ENCODE measurements around the gene MSI2. TPM values are rescaled to one million over a fixed set of nuclear protein-coding genes. Genes with fewer than 3 reads are reported as not detected.

The MSI2 gene
- total and polyA plus RNA-seq, 7 donors = 12.6 to 25.8 (median 21.3) TPM

DNA sequence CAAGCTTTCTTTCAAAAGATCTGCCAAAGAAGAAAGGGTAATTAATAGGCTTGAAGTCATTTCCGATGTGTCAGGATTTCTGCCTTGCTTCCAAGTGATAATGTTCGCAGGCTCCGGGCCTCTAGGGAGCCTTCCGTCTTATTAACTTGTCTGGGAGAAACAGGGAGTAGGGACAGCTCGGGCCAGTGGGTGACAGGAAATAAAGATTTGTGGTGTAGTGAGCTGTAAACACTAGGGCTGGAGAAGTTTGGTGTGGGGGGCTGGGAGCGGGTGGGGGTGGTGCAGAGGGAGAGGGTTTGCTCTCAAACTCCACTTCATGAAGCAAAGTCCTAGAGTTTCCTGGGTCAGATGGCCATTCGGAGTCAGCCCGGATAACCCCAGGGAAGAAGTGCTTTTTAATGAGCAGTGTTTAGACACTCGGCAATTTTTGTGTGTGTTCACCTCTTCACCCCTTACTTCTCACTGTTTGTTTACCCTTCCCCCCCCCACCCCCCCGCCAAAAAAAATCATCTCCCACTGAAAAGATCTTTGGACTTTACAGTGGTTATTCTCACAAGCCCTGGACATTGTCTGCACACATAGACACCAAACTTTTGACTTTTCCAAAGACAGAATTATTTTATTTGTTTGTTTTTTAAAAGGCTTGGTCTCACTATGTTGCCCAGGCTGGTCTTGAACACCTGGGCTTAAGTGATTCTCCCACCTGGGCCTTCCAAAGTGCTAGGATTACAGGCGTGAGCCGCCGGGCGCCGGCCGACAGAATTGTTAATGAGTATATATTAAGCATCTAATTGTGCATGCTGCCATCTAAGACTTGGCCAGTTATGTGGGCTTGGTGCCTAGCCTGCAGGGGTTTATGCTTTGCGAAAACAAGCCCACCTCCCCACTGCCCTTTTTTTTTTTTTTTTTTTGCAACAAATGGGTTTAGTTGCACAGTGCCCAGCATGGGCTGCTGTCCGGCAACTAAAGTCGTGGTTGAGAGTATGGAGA is 292.4 kb downstream of the MSI2 start:
- H3K4me3 ChIP-seq = no peak overlapping the region
- no peak overlapping the region for H3K27ac ChIP-seq
- intact Hi-C loops (cut with DNase I) = loop anchor here (10.0 kb wide), 1 partner anchor 294 kb away; the partner anchor contains the start of gene MSI2
- H3K4me1 ChIP-seq = peaks cover 0 to 24% (median 16%) of the 10 kb centered on the region in 4 donors
- WGBS, 2 donors = 81 to 83% methylated on average over 19 of the region's 19 CpGs
- DNase-seq = no peak
- no peak for TF ChIP-seq POLR2A (IDR thresholded peaks at IDR 0.05)
- H3K27me3 ChIP-seq = no peaks in the 10 kb centered on the region
- H3K36me3 ChIP-seq = no peaks in the 10 kb centered on the region
- H3K9me3 ChIP-seq = no peaks in the 10 kb centered on the region

DNA sequence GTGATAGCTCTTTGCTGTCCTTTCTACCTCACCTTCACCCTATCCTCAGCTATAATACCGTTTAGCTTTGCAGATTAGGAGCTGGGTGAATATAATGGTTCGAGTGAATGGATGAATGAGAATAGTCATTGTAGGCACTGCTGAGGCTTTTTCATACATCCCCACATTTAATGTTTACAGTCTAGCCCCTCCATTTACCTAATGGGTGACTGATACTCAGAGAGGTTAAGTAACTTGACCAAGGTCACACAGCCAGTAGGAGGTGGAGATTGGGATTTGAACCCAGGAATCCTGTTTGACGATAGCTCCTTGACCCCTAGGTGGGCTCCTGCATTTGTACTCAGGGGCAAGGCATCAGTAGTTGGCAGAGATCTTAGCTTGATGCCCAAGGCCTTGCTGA is 293.1 kb downstream of the MSI2 start:
- Histone ChIP-seq H3K4me3 (no peak overlapping the region), H3K4me1 (peaks cover 0 to 31% (median 23%) of the 10 kb centered on the region in 4 donors), H3K27ac (no peak overlapping the region), H3K9me3 (no peaks in the 10 kb centered on the region), H3K36me3 (no peaks in the 10 kb centered on the region), H3K27me3 (no peaks in the 10 kb centered on the region)
- WGBS, 2 donors = 93% methylated on average over 3 of the region's 3 CpGs
- TF ChIP-seq EP300 (IDR thresholded peaks at IDR 0.05) (no peak), POLR2A (IDR thresholded peaks at IDR 0.05) (no peak), POLR2AphosphoS5 (IDR thresholded peaks at IDR 0.05) (no peak)
- TF ChIP-seq, protein P1, sequence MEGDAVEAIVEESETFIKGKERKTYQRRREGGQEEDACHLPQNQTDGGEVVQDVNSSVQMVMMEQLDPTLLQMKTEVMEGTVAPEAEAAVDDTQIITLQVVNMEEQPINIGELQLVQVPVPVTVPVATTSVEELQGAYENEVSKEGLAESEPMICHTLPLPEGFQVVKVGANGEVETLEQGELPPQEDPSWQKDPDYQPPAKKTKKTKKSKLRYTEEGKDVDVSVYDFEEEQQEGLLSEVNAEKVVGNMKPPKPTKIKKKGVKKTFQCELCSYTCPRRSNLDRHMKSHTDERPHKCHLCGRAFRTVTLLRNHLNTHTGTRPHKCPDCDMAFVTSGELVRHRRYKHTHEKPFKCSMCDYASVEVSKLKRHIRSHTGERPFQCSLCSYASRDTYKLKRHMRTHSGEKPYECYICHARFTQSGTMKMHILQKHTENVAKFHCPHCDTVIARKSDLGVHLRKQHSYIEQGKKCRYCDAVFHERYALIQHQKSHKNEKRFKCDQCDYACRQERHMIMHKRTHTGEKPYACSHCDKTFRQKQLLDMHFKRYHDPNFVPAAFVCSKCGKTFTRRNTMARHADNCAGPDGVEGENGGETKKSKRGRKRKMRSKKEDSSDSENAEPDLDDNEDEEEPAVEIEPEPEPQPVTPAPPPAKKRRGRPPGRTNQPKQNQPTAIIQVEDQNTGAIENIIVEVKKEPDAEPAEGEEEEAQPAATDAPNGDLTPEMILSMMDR (IDR thresholded peaks at IDR 0.05) = no peak
- no peak for DNase-seq
- intact Hi-C loops (cut with DNase I) = loop anchor here (10.0 kb wide), 1 partner anchor 295 kb away; the partner anchor contains the start of gene MSI2

DNA sequence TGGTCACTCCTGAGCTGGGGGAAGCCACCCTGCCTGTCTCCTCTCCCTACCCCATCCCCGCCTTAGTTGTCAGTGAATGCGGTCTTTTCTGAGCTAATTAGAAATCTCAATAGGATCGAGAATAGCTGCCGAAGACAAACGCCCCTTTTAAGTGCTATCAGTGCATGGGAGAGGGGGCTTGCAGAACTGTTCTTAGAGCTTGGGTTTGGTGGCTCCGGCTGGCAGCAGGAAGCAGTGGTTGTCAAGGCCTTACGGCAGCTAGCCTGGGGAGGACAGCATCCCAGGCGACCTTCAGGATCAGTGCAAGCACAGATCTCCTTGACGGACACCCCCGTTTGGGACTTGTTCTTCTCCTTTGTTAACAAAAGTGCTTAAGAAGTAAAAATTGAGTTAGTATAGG is 293.7 kb downstream of the MSI2 start:
- TF ChIP-seq, protein P1 (IDR thresholded peaks at IDR 0.05) = no peak
- TF ChIP-seq POLR2A (IDR thresholded peaks at IDR 0.05) (no peak), POLR2AphosphoS5 (IDR thresholded peaks at IDR 0.05) (no peak), EP300 (IDR thresholded peaks at IDR 0.05) (no peak)
- no peak overlapping the region for H3K27ac ChIP-seq
- no peaks in the 10 kb centered on the region for H3K36me3 ChIP-seq

DNA sequence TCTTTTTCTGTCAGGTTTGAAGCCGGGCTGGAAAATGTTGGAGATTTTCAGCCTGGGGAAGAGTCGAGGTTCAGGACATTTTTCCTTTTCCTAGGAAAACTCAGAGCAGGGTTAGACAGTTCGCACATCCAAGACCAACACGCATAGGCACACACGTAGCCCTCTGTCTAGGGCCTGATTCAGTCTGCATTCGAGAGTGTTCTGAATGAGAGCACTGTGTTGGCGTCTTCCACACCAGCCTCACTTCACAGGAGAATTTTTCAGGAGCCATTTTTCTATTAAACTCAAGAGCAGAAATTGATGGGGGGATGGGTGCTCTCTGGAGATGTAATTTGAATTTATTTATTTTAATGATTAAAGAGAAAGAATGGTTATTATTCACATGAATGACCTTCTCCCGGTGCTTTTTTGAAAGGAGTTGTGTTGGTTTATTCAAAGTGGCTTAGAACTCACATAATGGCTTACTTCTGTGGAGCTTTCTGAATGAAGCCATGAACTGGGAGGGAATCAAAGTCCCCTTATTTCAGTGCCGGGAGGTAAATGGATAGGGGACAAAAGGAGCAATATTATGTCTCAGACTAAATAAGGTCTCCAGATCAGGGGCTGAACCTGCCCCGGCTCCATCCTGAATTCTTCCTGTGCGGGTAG is 294.5 kb downstream of the MSI2 start:
- intact Hi-C loops (cut with DNase I) = no loop called here
- H3K27me3 ChIP-seq = no peaks in the 10 kb centered on the region
- no peaks in the 10 kb centered on the region for H3K36me3 ChIP-seq
- WGBS, 2 donors = 83 to 95% methylated on average over 11 of the region's 11 CpGs
- peaks cover 0 to 33% (median 23%) of the 10 kb centered on the region in 4 donors for H3K4me1 ChIP-seq
- DNase-seq = no peak
- no peaks in the 10 kb centered on the region for H3K9me3 ChIP-seq
- no peak overlapping the region for H3K27ac ChIP-seq
- TF ChIP-seq, protein P1 (IDR thresholded peaks at IDR 0.05) = no peak
- no peak for TF ChIP-seq POLR2A (IDR thresholded peaks at IDR 0.05)
- no peak for TF ChIP-seq POLR2AphosphoS5 (IDR thresholded peaks at IDR 0.05)
- TF ChIP-seq EP300 (IDR thresholded peaks at IDR 0.05) = no peak
- H3K4me3 ChIP-seq = no peak overlapping the region

More for the DNA sequence above, 293.7 kb downstream of the MSI2 start:
- no peak for DNase-seq
- intact Hi-C loops (cut with DNase I) = no loop called here
- WGBS, 2 donors = 84 to 95% methylated on average over 10 of the region's 10 CpGs
- Histone ChIP-seq H3K4me1 (peaks cover 0 to 33% (median 23%) of the 10 kb centered on the region in 4 donors), H3K27me3 (no peaks in the 10 kb centered on the region), H3K4me3 (no peak overlapping the region), H3K9me3 (no peaks in the 10 kb centered on the region)

Measured in sigmoid colon (tissue), 7 donors.